DOHH2 (cell line): ENCODE measurements around the gene ZNF366.

Experiments
- CTCF ChIP-seq: fragments of 200-600 bp; sonication (generic); IDR thresholded peaks from one replicate; pipeline ENCODE4 v1.5.1; 2014; ENCODE audit warnings: antibody characterized with exemption, mild to moderate bottlenecking, low read depth, low read length; ENCODE audit not compliant: poor library complexity, severe bottlenecking
- EZH2phosphoT487 ChIP-seq: fragments of 200-600 bp; sonication (generic); IDR thresholded peaks from 2 replicates; pipeline ENCODE4 v1.6.1; 2017; ENCODE audit warnings: borderline replicate concordance, mild to moderate bottlenecking, antibody characterized with exemption, low read length, moderate library complexity, mixed read lengths

- TF ChIP-seq CTCF, result no peak
- TF ChIP-seq EZH2phosphoT487, result no peak
Observed at GRCh38 chr5:72464071-72464470, 43.1 kb downstream of the ZNF366 start.
